Ishikawa (cell line): ENCODE measurements around the gene SLC6A11.

ENCODE experiments used
- CEBPB ChIP-seq: IDR thresholded peaks from 2 replicates; pipeline ENCODE4 v1.6.1; 2012
- CREB1 ChIP-seq: IDR thresholded peaks from 2 replicates; pipeline ENCODE4 v1.6.1; 2012; ENCODE audit warnings: low read depth
- EGR1 ChIP-seq: IDR thresholded peaks from 2 replicates; pipeline ENCODE4 v1.6.1; 2012
- EP300 ChIP-seq: IDR thresholded peaks from 2 replicates; pipeline ENCODE4 v1.6.1; 2012; ENCODE audit warnings: borderline replicate concordance
- FOXM1 ChIP-seq: IDR thresholded peaks from 2 replicates; pipeline ENCODE4 v1.6.1; 2012; ENCODE audit warnings: low read depth, borderline replicate concordance
- MAX ChIP-seq: IDR thresholded peaks from 2 replicates; pipeline ENCODE4 v1.6.1; 2012
- NFIC ChIP-seq: IDR thresholded peaks from 2 replicates; pipeline ENCODE4 v1.6.1; 2012
- RAD21 ChIP-seq: IDR thresholded peaks from 2 replicates; pipeline ENCODE4 v1.6.1; 2012; ENCODE audit warnings: low read depth
- REST ChIP-seq: IDR thresholded peaks from 2 replicates; pipeline ENCODE4 v1.6.1; 2012; ENCODE audit warnings: low read depth, mild to moderate bottlenecking
- TAF1 ChIP-seq: IDR thresholded peaks from 2 replicates; pipeline ENCODE4 v1.6.1; 2012; ENCODE audit warnings: low read depth, mild to moderate bottlenecking
- TCF12 ChIP-seq: IDR thresholded peaks from 2 replicates; pipeline ENCODE4 v1.6.1; 2012; ENCODE audit warnings: low read depth
- TEAD4 ChIP-seq: IDR thresholded peaks from 2 replicates; pipeline ENCODE4 v1.6.1; 2012
- USF1 ChIP-seq: IDR thresholded peaks from 2 replicates; pipeline ENCODE4 v1.6.1; 2012
- YY1 ChIP-seq: IDR thresholded peaks from 2 replicates; pipeline ENCODE4 v1.6.1; 2012; ENCODE audit warnings: low read depth
- ZBTB7A ChIP-seq: IDR thresholded peaks from 2 replicates; pipeline ENCODE4 v1.6.1; 2012; ENCODE audit warnings: low read depth

Gene SLC6A11

GRCh38 chr3:10855871-10856662 is 40.0 kb downstream of the SLC6A11 start:
- TF ChIP-seq TCF12 (no peak), TEAD4 (no peak), USF1 (no peak), FOXM1 (no peak), MAX (no peak), NFIC (no peak), YY1 (no peak), EGR1 (no peak), CEBPB (no peak), REST (no peak), EP300 (no peak), RAD21 (no peak), CREB1 (no peak), ZBTB7A (no peak)

- TF ChIP-seq USF1 (no peak), TEAD4 (no peak), FOXM1 (no peak), RAD21 (no peak), EP300 (no peak), TAF1 (no peak), YY1 (no peak), ZBTB7A (no peak), MAX (no peak), REST (no peak), EGR1 (no peak), NFIC (no peak), TCF12 (no peak), CEBPB (no peak), CREB1 (no peak)
These were observed 41.2 kb downstream of the SLC6A11 start for GRCh38 chr3:10857235-10857634.

GRCh38 chr3:10858091-10858490 is 42.1 kb downstream of the SLC6A11 start:
- TF ChIP-seq FOXM1 (no peak), TEAD4 (no peak), TCF12 (no peak), RAD21 (no peak)

- TF ChIP-seq REST (peak; percentile 88), USF1 (no peak), MAX (no peak), TEAD4 (no peak)
These were observed 51.4 kb downstream of the SLC6A11 start for GRCh38 chr3:10867384-10867783.
